22Rv1 (cell line): ENCODE results near the gene ORC2.

Experiments used
- ZFX ChIP-seq: fragments of 450-650 bp; IDR thresholded peaks from 2 replicates; pipeline ENCODE4 v1.6.1; 2017; ENCODE audit warnings: antibody characterized with exemption, borderline replicate concordance
- TF ChIP-seq, protein P1 (sequence below): fragments of 450-650 bp; IDR thresholded peaks from 2 replicates; pipeline ENCODE4 v1.5.1; 2017; ENCODE audit warnings: mild to moderate bottlenecking

DNA sequence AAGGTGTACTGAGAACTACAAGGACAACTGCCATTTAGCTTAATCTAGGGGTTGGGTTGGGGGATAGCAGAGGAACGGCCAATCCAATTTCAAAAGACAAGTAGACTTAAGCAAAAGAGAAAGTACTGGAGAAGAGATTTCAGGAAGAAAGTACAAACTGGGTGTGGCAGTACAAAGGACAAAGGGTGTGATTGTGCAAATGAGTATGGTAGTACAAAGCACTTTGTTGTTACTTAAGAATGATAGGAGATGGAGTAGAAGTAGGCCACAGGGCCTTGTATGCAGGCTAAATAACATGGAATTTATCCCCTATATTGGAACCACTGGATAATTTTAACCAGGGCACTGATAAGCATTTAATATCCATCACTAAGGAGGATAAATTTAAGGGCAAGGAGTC is 4.7 kb upstream of the ORC2 start:
- TF ChIP-seq, protein P1, sequence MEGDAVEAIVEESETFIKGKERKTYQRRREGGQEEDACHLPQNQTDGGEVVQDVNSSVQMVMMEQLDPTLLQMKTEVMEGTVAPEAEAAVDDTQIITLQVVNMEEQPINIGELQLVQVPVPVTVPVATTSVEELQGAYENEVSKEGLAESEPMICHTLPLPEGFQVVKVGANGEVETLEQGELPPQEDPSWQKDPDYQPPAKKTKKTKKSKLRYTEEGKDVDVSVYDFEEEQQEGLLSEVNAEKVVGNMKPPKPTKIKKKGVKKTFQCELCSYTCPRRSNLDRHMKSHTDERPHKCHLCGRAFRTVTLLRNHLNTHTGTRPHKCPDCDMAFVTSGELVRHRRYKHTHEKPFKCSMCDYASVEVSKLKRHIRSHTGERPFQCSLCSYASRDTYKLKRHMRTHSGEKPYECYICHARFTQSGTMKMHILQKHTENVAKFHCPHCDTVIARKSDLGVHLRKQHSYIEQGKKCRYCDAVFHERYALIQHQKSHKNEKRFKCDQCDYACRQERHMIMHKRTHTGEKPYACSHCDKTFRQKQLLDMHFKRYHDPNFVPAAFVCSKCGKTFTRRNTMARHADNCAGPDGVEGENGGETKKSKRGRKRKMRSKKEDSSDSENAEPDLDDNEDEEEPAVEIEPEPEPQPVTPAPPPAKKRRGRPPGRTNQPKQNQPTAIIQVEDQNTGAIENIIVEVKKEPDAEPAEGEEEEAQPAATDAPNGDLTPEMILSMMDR, result no peak
- no peak for TF ChIP-seq ZFX
